H1 (cell line): Measurements from ENCODE around the gene CDCA7. TPM values are rescaled to one million over a fixed set of nuclear protein-coding genes. Genes with fewer than 3 reads are reported as not detected.

Experiments
- CTCF ChIA-PET: fragments of 300-600 bp; sonication (Branson Sonifier 250); formaldehyde crosslinking; loops from one replicate; lab custom pipeline; 2021; ENCODE audit not compliant: partially characterized antibody; lab: Charles Lee
- POLR2A ChIA-PET: fragments of 300-600 bp; sonication (Branson Sonifier 250); formaldehyde crosslinking; loops from one replicate; lab custom pipeline; 2021; ENCODE audit warnings: inconsistent platforms; ENCODE audit not compliant: partially characterized antibody; lab: Charles Lee
- DNase-seq, 2 experiments: peaks; one replicate each; pipeline versions ENCODE4 v3.0.0 to v3.0.0-alpha.2; 2010 to 2022; ENCODE audit warnings: low spot score in 2 of 2, low read depth in 1 of 2, mixed read lengths in 1 of 2
- FAIRE-seq: peaks from 2 replicates; lab custom pipeline; 2011; peaks lifted over from hg19 to GRCh38; lab: Jason Lieb, UNC
- H2AFZ ChIP-seq: 2 replicates; pipeline ENCODE4 v1.8.1; 2012; ENCODE audit warnings: low read length, inconsistent platforms
- H2AK5ac ChIP-seq: 2 replicates; pipeline ENCODE4 v1.6.1; 2013; ENCODE audit warnings: low read depth, low read length
- H2BK120ac ChIP-seq: replicated peaks from 2 replicates; pipeline ENCODE3; 2013; ENCODE audit warnings: low read depth, low read length, inconsistent platforms
- H2BK12ac ChIP-seq: 2 replicates; pipeline ENCODE4 v1.6.1; 2013; ENCODE audit warnings: low read depth, low read length
- H2BK15ac ChIP-seq: 2 replicates; pipeline ENCODE4 v1.6.1; 2013; ENCODE audit warnings: low read length
- H2BK20ac ChIP-seq: 2 replicates; pipeline ENCODE4 v1.6.1; 2013; ENCODE audit warnings: low read length
- H2BK5ac ChIP-seq: 2 replicates; pipeline ENCODE4 v1.6.1; 2013; ENCODE audit warnings: low read depth, low read length
- H3K14ac ChIP-seq: 2 replicates; pipeline ENCODE4 v1.6.1; 2013; ENCODE audit warnings: inconsistent platforms; ENCODE audit not compliant: insufficient read length
- H3K18ac ChIP-seq: 2 replicates; pipeline ENCODE4 v1.6.1; 2013; ENCODE audit warnings: low read length; ENCODE audit errors: extremely low read depth
- H3K23ac ChIP-seq: 2 replicates; pipeline ENCODE4 v1.6.1; 2013; ENCODE audit warnings: inconsistent platforms; ENCODE audit not compliant: insufficient read length
- H3K23me2 ChIP-seq: 2 replicates; pipeline ENCODE4 v1.6.1; 2013; ENCODE audit warnings: low read depth, low read length
- H3K27ac ChIP-seq: 2 replicates; pipeline ENCODE4 v1.6.1; 2011; ENCODE audit warnings: low read depth, low read length, inconsistent platforms
- H3K27me3 ChIP-seq, 4 experiments: replicated peaks in 1 of 4; 1 replicate in 1 of 4; 2 replicates in 3 of 4; pipeline versions ENCODE4 v1.6.1 to v1.8.1; 2011 to 2013; ENCODE audit warnings: low read length in 3 of 4, mild to moderate bottlenecking in 3 of 4, inconsistent platforms in 2 of 4, mixed read lengths in 2 of 4, moderate library complexity in 1 of 4; ENCODE audit not compliant: control insufficient read depth in 3 of 4, insufficient read depth in 3 of 4; ENCODE audit errors: extremely low read depth in 1 of 4
- H3K36me3 ChIP-seq, 4 experiments: 2 replicates each; pipeline versions ENCODE4 v1.6.1 to v1.8.1; 2011 to 2013; ENCODE audit warnings: mild to moderate bottlenecking in 4 of 4, low read length in 3 of 4, moderate library complexity in 2 of 4, control low read depth in 1 of 4, inconsistent platforms in 1 of 4; ENCODE audit not compliant: insufficient read depth in 4 of 4, control insufficient read depth in 2 of 4
- H3K4ac ChIP-seq: replicated peaks from 2 replicates; pipeline ENCODE3; 2013; ENCODE audit warnings: low read length, low read depth, mixed read lengths, inconsistent platforms; ENCODE audit not compliant: insufficient read length
- H3K4me1 ChIP-seq, 4 experiments: replicated peaks in 1 of 4; 1 replicate in 1 of 4; 2 replicates in 3 of 4; pipeline versions ENCODE4 v1.6.1 to v1.8.1; 2011 to 2013; ENCODE audit warnings: low read length in 3 of 4, inconsistent platforms in 2 of 4, mixed read lengths in 1 of 4; ENCODE audit not compliant: insufficient read depth in 4 of 4, control insufficient read depth in 3 of 4
- H3K4me2 ChIP-seq, 2 experiments: 2 replicates each; pipeline versions ENCODE4 v1.6.1 to v1.8.1; 2011 to 2013; ENCODE audit warnings: low read depth in 2 of 2, low read length in 2 of 2, control low read depth in 1 of 2, inconsistent platforms in 1 of 2, mild to moderate bottlenecking in 1 of 2; ENCODE audit not compliant: insufficient read depth in 1 of 2
- H3K4me3 ChIP-seq, 4 experiments: fragments of 200-600, 300-600 bp in 1 of 4; sonication (generic), shearing (Covaris generic), sonication (Bioruptor Twin) in 1 of 4; 2 replicates each; pipeline versions ENCODE4 v1.5.1 to v1.8.1; 2011 to 2016; ENCODE audit warnings: low read length in 4 of 4, low read depth in 3 of 4, control low read depth in 2 of 4, inconsistent platforms in 2 of 4, mild to moderate bottlenecking in 2 of 4, mixed read lengths in 1 of 4, moderate library complexity in 1 of 4; ENCODE audit not compliant: insufficient read depth in 2 of 4; ENCODE audit errors: extremely low read depth in 1 of 4
- H3K56ac ChIP-seq: replicated peaks from 2 replicates; pipeline ENCODE3; 2013; ENCODE audit warnings: low read depth, mild to moderate bottlenecking, mixed read lengths, low read length, inconsistent platforms; ENCODE audit not compliant: insufficient read length
- H3K79me1 ChIP-seq: 2 replicates; pipeline ENCODE4 v1.6.1; 2013; ENCODE audit warnings: low read depth, low read length, control low read depth
- H3K79me2 ChIP-seq, 2 experiments: 2 replicates each; pipeline versions ENCODE4 v1.6.1 to v1.8.1; 2012 to 2013; ENCODE audit warnings: low read length in 2 of 2, mild to moderate bottlenecking in 2 of 2, inconsistent platforms in 1 of 2; ENCODE audit not compliant: insufficient read depth in 2 of 2, control insufficient read depth in 1 of 2
- H3K9ac ChIP-seq, 4 experiments: replicated peaks in 1 of 4; 1 replicate in 1 of 4; 2 replicates in 3 of 4; pipeline versions ENCODE4 v1.6.1 to v1.8.1; 2011 to 2013; ENCODE audit warnings: low read depth in 3 of 4, low read length in 3 of 4, control low read depth in 2 of 4, mild to moderate bottlenecking in 2 of 4, moderate library complexity in 2 of 4, inconsistent platforms in 1 of 4; ENCODE audit errors: extremely low read depth in 1 of 4
- H3K9me3 ChIP-seq, 2 experiments: 2 replicates each; pipeline versions ENCODE4 v1.6.1 to v1.8.1; 2012 to 2013; ENCODE audit warnings: mild to moderate bottlenecking in 2 of 2, moderate library complexity in 2 of 2, control low read depth in 1 of 2, inconsistent platforms in 1 of 2, low read depth in 1 of 2, low read length in 1 of 2, mixed read lengths in 1 of 2; ENCODE audit not compliant: insufficient read depth in 2 of 2
- H4K20me1 ChIP-seq, 2 experiments: replicated peaks in 1 of 2; 2 replicates each; pipeline versions ENCODE3 to v1.8.1; 2011 to 2013; ENCODE audit warnings: inconsistent platforms in 2 of 2, low read length in 2 of 2, mild to moderate bottlenecking in 1 of 2; ENCODE audit not compliant: insufficient read depth in 2 of 2, control insufficient read depth in 1 of 2
- H4K5ac ChIP-seq: 2 replicates; pipeline ENCODE4 v1.6.1; 2013; ENCODE audit warnings: low read length, low read depth, mixed read lengths, inconsistent platforms; ENCODE audit not compliant: insufficient read length
- H4K8ac ChIP-seq: 2 replicates; pipeline ENCODE4 v1.8.0; 2013; ENCODE audit warnings: mild to moderate bottlenecking, moderate library complexity, low read length, inconsistent platforms; ENCODE audit not compliant: insufficient read depth; ENCODE audit errors: extremely low read depth
- H4K91ac ChIP-seq: replicated peaks from 2 replicates; pipeline ENCODE3; 2013; ENCODE audit warnings: low read length, mixed read lengths, inconsistent platforms; ENCODE audit not compliant: insufficient read length
- BRCA1 ChIP-seq: IDR thresholded peaks from 2 replicates; pipeline ENCODE4 v1.6.1; 2012; ENCODE audit warnings: low read depth, low read length, improper control_type of control experiment
- CREB1 ChIP-seq: IDR thresholded peaks from 2 replicates; pipeline ENCODE4 v1.6.1; 2012; ENCODE audit warnings: inconsistent platforms
- RNF2 ChIP-seq: fragments of 200-900, 300-1000 bp; sonication (generic); IDR thresholded peaks from 2 replicates; pipeline ENCODE4 v1.7.1; 2016; ENCODE audit warnings: borderline replicate concordance, low read depth, mild to moderate bottlenecking, antibody characterized with exemption, low read length; ENCODE audit not compliant: poor library complexity, severe bottlenecking; ENCODE audit errors: missing control alignments
- WGBS, 2 experiments: shearing (Covaris generic) in 1 of 2; methylation state at CpG; one replicate each; pipeline versions ENCODE4 v1.1.6 to v1.1.7; 2013 to 2015; ENCODE audit warnings: low lambda C conversion rate in 2 of 2, mixed read lengths in 2 of 2, inconsistent platforms in 1 of 2, low coverage in 1 of 2, missing lambda C conversion rate in 1 of 2; ENCODE audit not compliant: insufficient replicate concordance in 2 of 2, insufficient coverage in 1 of 2, insufficient read length in 1 of 2; ENCODE audit errors: extremely low coverage in 1 of 2, missing lambda C conversion rate in 1 of 2; 5-methylcytosine and 5-hydroxymethylcytosine counted together
- polyA plus RNA-seq, 7 experiments: library from polyadenylated mRNA; depleted of rRNA in 3 of 7; stranded (reverse) in 5 of 7; unstranded in 2 of 7; fragments of >200 nt in 5 of 7; fragments of 200-250 nt in 2 of 7; gene quantifications; 1 replicate in 5 of 7; 2 replicates in 1 of 7; 4 replicates in 1 of 7; pipeline versions ENCODE4 v1.2.1 to v1.2.3, GENCODE V29; 2011 to 2013; ENCODE audit warnings: missing spikeins in 2 of 7, mixed read lengths in 2 of 7
- total RNA-seq: library from RNA; stranded (reverse); fragmentation: NEBNext Ultra II Directional; extraction: Animal tissue kit (Norgen Biotek cat#: 25700); gene quantifications from 2 replicates; pipeline ENCODE4 v1.2.1, GENCODE V29; 2021

The CDCA7 gene
- total and polyA plus RNA-seq, 2 of the 8 experiments (the other 6 are each of a cell fraction or from before 2014, with no cell fraction given), result 64.4 to 80.4 TPM

GRCh38 chr2:173407646-173408045, 53.0 kb downstream of the CDCA7 start:
- DNase-seq, result no peak
- no peak overlapping the region for H4K91ac ChIP-seq
- H4K8ac ChIP-seq, result no peak overlapping the region
- H3K4me2 ChIP-seq, result no peak overlapping the region
- POLR2A ChIA-PET, result no interaction called here
- no peak for FAIRE-seq
- 90% methylated on average over 4 of the region's 4 CpGs; no CpG with 5 or more reads in 1 of the 2 experiments for WGBS, 2 experiments
- H2BK20ac ChIP-seq, result no peak overlapping the region
- H3K4me3 ChIP-seq, result no peak overlapping the region
- no peak overlapping the region for H2AK5ac ChIP-seq
- H3K23ac ChIP-seq, result no peak overlapping the region
- no peak overlapping the region for H3K56ac ChIP-seq
- CTCF ChIA-PET, result interaction anchor here (0.7 to 3.0 kb wide), 3 partner anchors 8 to 42 kb away, joined by 3 to 17 read pairs (median 3); no protein-coding TSS in a partner anchor
- no peaks in the 10 kb centered on the region for H3K4me1 ChIP-seq
- no peaks in the 10 kb centered on the region for H3K23me2 ChIP-seq
- H2AFZ ChIP-seq, result no peak overlapping the region
- H3K79me1 ChIP-seq, result no peaks in the 10 kb centered on the region
- no peak overlapping the region for H4K5ac ChIP-seq
- no peak overlapping the region for H3K14ac ChIP-seq
- H3K18ac ChIP-seq, result no peak overlapping the region
- H3K27me3 ChIP-seq, result no peaks in the 10 kb centered on the region; a peak in 2 of 7 replicates
- H3K9me3 ChIP-seq, result no peaks in the 10 kb centered on the region
- no peak overlapping the region for H2BK120ac ChIP-seq
- TF ChIP-seq BRCA1 (no peak), CREB1 (no peak), RNF2 (no peak)
- H2BK15ac ChIP-seq, result no peak overlapping the region
- H3K4ac ChIP-seq, result no peak overlapping the region
- no peak overlapping the region for H2BK12ac ChIP-seq
- H3K9ac ChIP-seq, result no peak overlapping the region
- H4K20me1 ChIP-seq, result no peaks in the 10 kb centered on the region
- H3K27ac ChIP-seq, result no peak overlapping the region
- no peak overlapping the region for H2BK5ac ChIP-seq
- H3K36me3 ChIP-seq, result no peaks in the 10 kb centered on the region
- no peaks in the 10 kb centered on the region for H3K79me2 ChIP-seq
